Right lung (tissue), 5 donors: ENCODE results near the gene CWF19L2. TPM values are rescaled to one million over a fixed set of nuclear protein-coding genes. Genes with fewer than 3 reads are reported as not detected.
"Not testable (repeated sequence)": the region's sequence is repeated elsewhere in the genome, so short reads cannot be mapped to it uniquely, and the experiment has no call there.

ENCODE experiments used
- DNase-seq, 2 donors: peaks; one replicate each; pipeline ENCODE4 v3.0.0-alpha.2; 2013
- polyA plus RNA-seq, 5 donors: library from polyadenylated mRNA; unstranded; fragments of 120-200 nt; gene quantifications; one replicate each; pipeline versions ENCODE4 v1.2.1 to v1.2.3, GENCODE V29; 2013; ENCODE audit warnings: inconsistent platforms in 1 of 5, low replicate concordance in 1 of 5; ENCODE audit not compliant: insufficient read length in 5 of 5, insufficient read depth in 1 of 5

The CWF19L2 gene
- polyA plus RNA-seq, 5 donors: 13.9 to 25.3 (median 23.2) TPM

- no peak for DNase-seq
Observed at GRCh38 chr11:107439586-107440167, 17.9 kb downstream of the CWF19L2 start.

GRCh38 chr11:107438148-107438547 is 19.5 kb downstream of the CWF19L2 start:
- DNase-seq: no peak

GRCh38 chr11:107430525-107430924 is 27.1 kb downstream of the CWF19L2 start:
- no peak for DNase-seq

- DNase-seq: no peak
Observed at GRCh38 chr11:107427569-107428180, 29.9 kb downstream of the CWF19L2 start.

- DNase-seq: no peak
Observed at GRCh38 chr11:107413352-107413751, 44.3 kb downstream of the CWF19L2 start.

- no peak for DNase-seq
Observed at GRCh38 chr11:107408762-107409211, 48.8 kb downstream of the CWF19L2 start.

GRCh38 chr11:107405260-107405659 is 52.4 kb downstream of the CWF19L2 start:
- DNase-seq: no peak

- DNase-seq: not testable (repeated sequence)
Observed at GRCh38 chr11:107401131-107401530, 56.5 kb downstream of the CWF19L2 start.

GRCh38 chr11:107397357-107397756 is 60.3 kb downstream of the CWF19L2 start:
- DNase-seq: no peak

- no peak for DNase-seq
Observed at GRCh38 chr11:107392611-107393010, 65.0 kb downstream of the CWF19L2 start.

GRCh38 chr11:107390701-107391100 is 66.9 kb downstream of the CWF19L2 start:
- DNase-seq: not testable (repeated sequence)

GRCh38 chr11:107387666-107388065 is 70.0 kb downstream of the CWF19L2 start:
- no peak for DNase-seq

GRCh38 chr11:107385361-107385981 is 72.2 kb downstream of the CWF19L2 start:
- no peak for DNase-seq

- DNase-seq: no peak
Observed at GRCh38 chr11:107384144-107384852, 73.3 kb downstream of the CWF19L2 start.

- no peak for DNase-seq
Observed at GRCh38 chr11:107372439-107372838, 85.2 kb downstream of the CWF19L2 start.

GRCh38 chr11:107370390-107370789 is 87.2 kb downstream of the CWF19L2 start:
- no peak for DNase-seq

- no peak for DNase-seq
Observed at GRCh38 chr11:107359701-107360100, 97.9 kb downstream of the CWF19L2 start.

GRCh38 chr11:107357877-107358276 is 99.7 kb downstream of the CWF19L2 start:
- DNase-seq: no peak

- no peak for DNase-seq
Observed at GRCh38 chr11:107354780-107355179, 102.8 kb downstream of the CWF19L2 start.

- DNase-seq: no peak
Observed at GRCh38 chr11:107337917-107338316, 119.7 kb downstream of the CWF19L2 start.

- no peak for DNase-seq
Observed at GRCh38 chr11:107331728-107332127, 125.9 kb downstream of the CWF19L2 start.

- DNase-seq: no peak
Observed at GRCh38 chr11:107329164-107329563, 128.5 kb downstream of the CWF19L2 start.

GRCh38 chr11:107316426-107316825 is 141.2 kb downstream of the CWF19L2 start:
- no peak for DNase-seq
